ENCODE results near the gene TUBD1. TPM values are rescaled to one million over a fixed set of nuclear protein-coding genes. Genes with fewer than 3 reads are reported as not detected.
"Not testable (repeated sequence)": the region's sequence is repeated elsewhere in the genome, so short reads cannot be mapped to it uniquely, and the experiment has no call there.

The TUBD1 gene
- total RNA-seq, 1 donor from 2014 or later, result 6.0 TPM

DNA sequence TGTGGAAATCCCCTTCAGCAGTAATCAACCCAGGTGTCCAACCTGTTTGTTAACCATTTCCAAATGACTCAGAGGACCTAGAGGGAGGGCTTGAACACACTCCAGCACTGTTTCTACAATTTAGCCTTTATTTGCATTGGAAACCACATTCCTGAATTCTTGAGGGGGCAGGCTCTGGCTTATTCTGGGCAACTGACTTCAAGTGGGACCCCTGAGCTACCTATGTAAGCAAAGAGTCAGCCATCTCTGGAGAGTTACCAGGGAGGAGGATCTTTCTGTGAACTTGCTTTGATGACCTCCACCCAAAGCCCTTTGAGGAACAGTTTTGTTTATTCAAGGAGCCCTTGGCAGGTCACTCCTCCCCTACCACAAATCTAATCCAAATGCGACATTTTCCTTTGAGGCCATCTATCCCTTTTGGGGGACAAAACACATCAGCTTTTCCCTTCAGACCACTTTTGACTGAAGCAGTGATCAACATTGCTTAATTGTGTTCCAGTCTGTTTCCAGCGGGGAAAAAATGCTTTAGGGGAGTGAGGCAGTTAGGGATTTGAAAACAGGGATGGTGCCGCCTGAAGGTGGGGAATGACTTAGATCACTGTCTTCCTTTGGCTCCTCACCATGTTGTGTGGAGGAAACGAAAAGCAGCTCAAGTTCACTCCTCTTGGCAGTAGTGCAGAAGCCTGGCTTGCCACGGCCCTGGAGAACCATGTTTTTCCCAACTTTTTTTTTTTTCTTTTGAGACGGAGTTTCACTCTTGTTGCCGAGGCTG is 46.2 kb downstream of the TUBD1 start:
- Mint-ChIP-seq H3K9me3 (ENCODE audit: low read depth) (no peaks in the 10 kb centered on the region), H3K4me1 (ENCODE audit: low read depth) (peaks cover 78% of the 10 kb centered on the region), H3K27ac (ENCODE audit: unreplicated experiment) (peak overlapping the region; percentile 99), H3K36me3 (ENCODE audit: low read depth) (peaks cover 6% of the 10 kb centered on the region), H3K4me3 (ENCODE audit: unreplicated experiment) (peak overlapping the region; percentile 16), H3K27me3 (ENCODE audit: low read depth) (no peaks in the 10 kb centered on the region)
- DNase-seq (ENCODE audit: low spot score), result no peak
- TF ChIP-seq, protein P1, sequence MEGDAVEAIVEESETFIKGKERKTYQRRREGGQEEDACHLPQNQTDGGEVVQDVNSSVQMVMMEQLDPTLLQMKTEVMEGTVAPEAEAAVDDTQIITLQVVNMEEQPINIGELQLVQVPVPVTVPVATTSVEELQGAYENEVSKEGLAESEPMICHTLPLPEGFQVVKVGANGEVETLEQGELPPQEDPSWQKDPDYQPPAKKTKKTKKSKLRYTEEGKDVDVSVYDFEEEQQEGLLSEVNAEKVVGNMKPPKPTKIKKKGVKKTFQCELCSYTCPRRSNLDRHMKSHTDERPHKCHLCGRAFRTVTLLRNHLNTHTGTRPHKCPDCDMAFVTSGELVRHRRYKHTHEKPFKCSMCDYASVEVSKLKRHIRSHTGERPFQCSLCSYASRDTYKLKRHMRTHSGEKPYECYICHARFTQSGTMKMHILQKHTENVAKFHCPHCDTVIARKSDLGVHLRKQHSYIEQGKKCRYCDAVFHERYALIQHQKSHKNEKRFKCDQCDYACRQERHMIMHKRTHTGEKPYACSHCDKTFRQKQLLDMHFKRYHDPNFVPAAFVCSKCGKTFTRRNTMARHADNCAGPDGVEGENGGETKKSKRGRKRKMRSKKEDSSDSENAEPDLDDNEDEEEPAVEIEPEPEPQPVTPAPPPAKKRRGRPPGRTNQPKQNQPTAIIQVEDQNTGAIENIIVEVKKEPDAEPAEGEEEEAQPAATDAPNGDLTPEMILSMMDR (IDR thresholded peaks at IDR 0.05), result no peak

DNA sequence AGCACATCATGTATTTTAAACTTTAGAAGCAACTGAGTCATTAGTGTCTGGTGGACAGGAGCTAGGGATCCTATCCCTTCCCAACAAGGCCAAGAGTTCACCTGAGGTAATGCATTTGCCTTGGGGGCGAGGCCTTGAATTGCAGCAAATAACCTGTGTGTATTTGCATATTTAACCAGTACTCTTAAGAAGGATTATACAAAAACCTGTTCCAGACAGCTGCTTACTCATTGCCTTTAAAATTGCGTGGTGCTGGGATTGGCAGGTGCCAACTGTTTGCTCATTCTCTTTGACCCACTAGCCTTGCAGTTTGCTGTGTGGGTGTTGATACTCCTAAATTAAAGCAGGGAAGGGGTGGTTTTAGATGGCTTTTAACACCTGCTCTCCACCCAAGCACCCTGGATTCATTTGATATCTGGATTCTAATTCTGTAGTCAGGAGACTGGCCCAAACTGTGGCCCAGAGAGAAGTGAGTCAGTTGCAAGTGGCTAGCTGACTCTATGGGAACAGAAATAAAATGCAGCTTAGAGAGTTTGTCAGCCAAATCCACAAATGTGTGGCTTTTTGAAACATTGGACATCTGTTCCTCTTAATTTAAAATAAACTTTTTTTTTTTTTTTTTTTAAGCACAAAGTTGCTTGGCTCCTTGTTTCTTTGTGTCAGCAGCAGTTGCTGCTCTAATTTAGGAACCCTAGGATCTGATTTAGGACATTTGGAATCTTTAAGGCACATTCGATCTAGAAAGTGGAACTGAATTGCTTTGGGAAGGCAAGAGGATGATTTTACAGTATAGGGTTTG is 46.9 kb downstream of the TUBD1 start:
- Mint-ChIP-seq H3K4me1 (ENCODE audit: low read depth) (peaks cover 72% of the 10 kb centered on the region), H3K36me3 (ENCODE audit: low read depth) (peaks cover 14% of the 10 kb centered on the region), H3K4me3 (ENCODE audit: unreplicated experiment) (no peak overlapping the region), H3K27me3 (ENCODE audit: low read depth) (no peaks in the 10 kb centered on the region), H3K27ac (ENCODE audit: unreplicated experiment) (peak overlapping the region; percentile 99), H3K9me3 (ENCODE audit: low read depth) (no peaks in the 10 kb centered on the region)
- TF ChIP-seq, protein P1 (IDR thresholded peaks at IDR 0.05), result no peak
- DNase-seq (ENCODE audit: low spot score), result no peak

- Mint-ChIP-seq H3K27ac (ENCODE audit: unreplicated experiment) (peak overlapping the region; percentile 99), H3K36me3 (ENCODE audit: low read depth) (peaks cover 21% of the 10 kb centered on the region), H3K4me3 (ENCODE audit: unreplicated experiment) (no peak overlapping the region), H3K4me1 (ENCODE audit: low read depth) (peaks cover 69% of the 10 kb centered on the region), H3K9me3 (ENCODE audit: low read depth) (no peaks in the 10 kb centered on the region), H3K27me3 (ENCODE audit: low read depth) (no peaks in the 10 kb centered on the region)
- no peak for DNase-seq (ENCODE audit: low spot score)
- TF ChIP-seq, protein P1 (IDR thresholded peaks at IDR 0.05), result no peak
Measured at GRCh38 chr17:59844884-59845594, 47.7 kb downstream of the TUBD1 start.

DNA sequence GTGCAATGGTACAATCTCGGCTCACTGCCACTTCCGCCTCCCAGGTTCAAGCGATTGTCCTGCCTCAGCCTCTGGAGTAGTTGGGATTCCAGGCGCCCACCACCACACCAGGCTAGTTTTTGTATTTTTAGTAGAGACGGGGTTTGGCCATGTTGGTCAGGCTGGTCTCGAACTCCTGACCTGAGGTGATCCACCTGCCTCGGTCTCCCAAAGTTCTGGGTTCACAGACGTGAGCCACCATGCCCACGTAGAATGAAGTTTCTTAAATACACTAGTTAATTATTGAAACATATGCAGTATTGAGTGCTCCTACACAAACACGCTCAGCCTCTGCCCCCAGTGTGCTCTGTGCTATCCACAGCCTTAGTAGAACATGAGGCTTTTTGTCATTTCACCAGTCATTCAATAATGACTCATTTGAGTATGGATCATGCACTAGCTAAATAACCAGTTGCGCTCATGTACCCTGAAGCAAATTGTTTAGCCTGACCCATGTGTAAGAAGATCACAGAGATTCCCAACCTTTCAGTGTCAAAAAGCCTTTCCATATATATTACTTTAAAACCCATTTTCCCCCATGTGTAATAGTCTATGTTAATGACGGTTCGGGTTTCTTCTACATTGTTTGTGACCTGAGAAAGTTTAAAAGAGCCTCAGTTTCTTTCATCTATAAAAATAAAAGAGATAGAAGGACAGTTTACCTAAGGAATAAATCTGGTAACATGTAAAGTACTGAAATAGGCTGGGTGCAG is 49.7 kb downstream of the TUBD1 start:
- H3K4me1 Mint-ChIP-seq (ENCODE audit: low read depth), result peaks cover 57% of the 10 kb centered on the region
- no peaks in the 10 kb centered on the region for H3K27me3 Mint-ChIP-seq (ENCODE audit: low read depth)
- TF ChIP-seq, protein P1 (IDR thresholded peaks at IDR 0.05), result no peak
- DNase-seq (ENCODE audit: low spot score), result no peak
- H3K36me3 Mint-ChIP-seq (ENCODE audit: low read depth), result peaks cover 41% of the 10 kb centered on the region
- H3K9me3 Mint-ChIP-seq (ENCODE audit: low read depth), result no peaks in the 10 kb centered on the region
- peak overlapping the region; percentile 99 for H3K27ac Mint-ChIP-seq (ENCODE audit: unreplicated experiment)
- H3K4me3 Mint-ChIP-seq (ENCODE audit: unreplicated experiment), result peak overlapping the region; percentile 98

GRCh38 chr17:59841882-59842263 is 50.9 kb downstream of the TUBD1 start:
- not testable (repeated sequence) for H3K9me3 Mint-ChIP-seq (ENCODE audit: low read depth); H3K27me3 Mint-ChIP-seq (ENCODE audit: low read depth); DNase-seq (ENCODE audit: low spot score)
- H3K4me3 Mint-ChIP-seq (ENCODE audit: unreplicated experiment), result peak overlapping the region; percentile 98
- H3K36me3 Mint-ChIP-seq (ENCODE audit: low read depth), result peaks cover 44% of the 10 kb centered on the region
- peak overlapping the region; percentile 99 for H3K27ac Mint-ChIP-seq (ENCODE audit: unreplicated experiment)
- peaks cover 54% of the 10 kb centered on the region for H3K4me1 Mint-ChIP-seq (ENCODE audit: low read depth)

- Mint-ChIP-seq H3K4me1 (ENCODE audit: low read depth) (peaks cover 54% of the 10 kb centered on the region), H3K36me3 (ENCODE audit: low read depth) (peaks cover 44% of the 10 kb centered on the region), H3K4me3 (ENCODE audit: unreplicated experiment) (peak overlapping the region; percentile 98), H3K27ac (ENCODE audit: unreplicated experiment) (peak overlapping the region; percentile 99)
- not testable (repeated sequence) for DNase-seq (ENCODE audit: low spot score); H3K27me3 Mint-ChIP-seq (ENCODE audit: low read depth); H3K9me3 Mint-ChIP-seq (ENCODE audit: low read depth)
Measured at GRCh38 chr17:59841091-59841881, 51.5 kb downstream of the TUBD1 start.
